NCI-H1930 (cell line): ENCODE measurements around the gene ATP6V0E2.

Source experiments
- DNase-seq, 2 experiments: peaks; one replicate each; lab custom pipeline; 2025; lab: John Stamatoyannopoulos, UW

ATP6V0E2 gene

GRCh38 chr7:149864023-149864422 is 9.7 kb upstream of the ATP6V0E2 start:
- no peak for DNase-seq

DNA sequence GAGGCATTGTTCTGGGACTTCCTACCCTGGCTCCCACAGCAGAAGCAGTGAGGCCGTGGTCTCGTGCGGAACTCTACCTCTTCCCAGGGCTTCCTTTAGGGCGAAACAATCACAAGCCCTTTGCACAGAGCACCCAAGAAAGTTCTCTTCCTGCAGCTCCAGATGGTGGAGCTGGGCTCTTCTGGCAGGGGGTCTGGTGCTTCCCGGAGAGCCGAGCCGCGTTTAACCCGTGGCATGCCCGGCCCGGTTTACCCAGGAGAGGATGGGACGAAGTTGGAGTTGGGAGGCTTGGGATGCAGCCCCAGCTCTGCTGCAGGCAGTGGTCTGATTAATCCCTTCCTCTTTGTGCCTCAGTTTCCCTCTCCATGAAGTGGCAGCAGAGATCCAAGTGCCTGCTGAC is 9.0 kb upstream of the ATP6V0E2 start:
- DNase-seq = no peak

DNA sequence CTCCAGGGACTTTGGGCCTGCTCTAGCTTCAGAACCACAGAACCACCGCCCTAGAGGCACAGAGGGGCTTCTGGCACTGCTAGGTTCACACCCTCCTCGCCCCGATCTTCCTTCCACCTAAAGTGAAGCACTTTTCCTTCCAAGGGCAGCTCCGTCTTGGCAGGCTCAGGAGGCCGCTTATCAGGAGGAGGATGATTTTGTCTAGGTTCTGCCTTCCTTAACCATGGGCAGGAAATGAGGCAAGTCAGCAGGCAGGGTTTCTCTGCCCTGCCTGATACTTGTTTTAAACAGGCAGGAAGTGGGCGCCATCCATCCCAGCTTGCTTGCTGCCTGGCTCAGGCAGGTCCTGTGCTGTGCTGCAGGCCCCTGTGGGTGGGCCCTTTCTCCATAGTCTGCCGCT is 8.3 kb upstream of the ATP6V0E2 start:
- no peak for DNase-seq

GRCh38 chr7:149866139-149866778 is 7.5 kb upstream of the ATP6V0E2 start:
- DNase-seq = no peak

DNA sequence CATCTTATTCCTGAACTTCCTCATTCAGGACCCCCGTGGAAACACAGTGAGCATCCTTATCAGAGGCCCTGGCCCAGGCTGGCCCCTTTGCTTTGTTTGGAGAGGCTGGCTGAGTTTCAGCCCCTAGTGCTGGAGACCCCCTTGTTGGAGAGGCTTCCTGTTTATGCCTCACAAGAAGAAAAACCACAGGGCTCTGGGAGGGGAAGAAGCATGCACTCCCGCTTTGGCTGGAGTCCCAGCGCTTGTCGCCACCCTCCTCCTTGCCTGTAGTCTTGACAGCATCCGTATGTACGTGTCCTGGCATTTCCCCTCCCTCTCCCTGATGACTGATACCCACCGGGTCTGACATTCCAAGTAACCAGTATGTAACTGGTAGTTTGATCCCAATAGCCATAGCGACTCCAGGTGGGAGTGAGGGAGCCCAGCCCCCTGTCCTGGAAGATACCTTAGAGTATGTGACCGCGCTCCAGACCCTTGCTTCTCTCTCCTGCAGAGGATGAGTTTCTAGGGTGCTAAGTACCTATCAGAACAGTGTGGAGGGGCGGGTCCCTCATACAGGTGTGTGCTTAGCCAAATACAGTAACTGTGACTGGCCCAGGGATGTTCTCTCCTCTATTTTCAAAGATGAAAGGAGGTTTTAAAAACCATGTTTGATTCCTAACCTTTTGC is 6.9 kb upstream of the ATP6V0E2 start:
- no peak for DNase-seq

- DNase-seq = no peak
These were observed 5.8 kb upstream of the ATP6V0E2 start for GRCh38 chr7:149867762-149868622.

- DNase-seq = no peak
These were observed 5.0 kb upstream of the ATP6V0E2 start for GRCh38 chr7:149868623-149869290.

DNA sequence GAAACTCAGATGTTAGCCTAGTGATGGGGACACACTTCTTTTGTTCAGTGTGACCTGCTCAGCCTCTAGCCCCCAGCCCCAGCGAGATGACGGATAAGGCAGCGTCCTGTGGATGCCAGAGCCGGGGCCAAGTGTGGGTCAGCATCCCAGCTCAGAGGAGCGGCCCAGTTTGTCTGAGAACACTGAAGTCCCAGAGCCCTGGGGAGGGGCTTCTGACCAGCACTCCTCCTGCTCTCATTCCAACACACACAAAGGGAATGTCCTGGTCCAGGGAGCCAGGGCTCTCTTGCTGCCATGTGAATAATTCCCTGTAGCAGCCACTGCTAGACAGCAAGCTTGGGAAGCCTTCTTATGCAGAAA is 4.5 kb upstream of the ATP6V0E2 start:
- DNase-seq = no peak

DNA sequence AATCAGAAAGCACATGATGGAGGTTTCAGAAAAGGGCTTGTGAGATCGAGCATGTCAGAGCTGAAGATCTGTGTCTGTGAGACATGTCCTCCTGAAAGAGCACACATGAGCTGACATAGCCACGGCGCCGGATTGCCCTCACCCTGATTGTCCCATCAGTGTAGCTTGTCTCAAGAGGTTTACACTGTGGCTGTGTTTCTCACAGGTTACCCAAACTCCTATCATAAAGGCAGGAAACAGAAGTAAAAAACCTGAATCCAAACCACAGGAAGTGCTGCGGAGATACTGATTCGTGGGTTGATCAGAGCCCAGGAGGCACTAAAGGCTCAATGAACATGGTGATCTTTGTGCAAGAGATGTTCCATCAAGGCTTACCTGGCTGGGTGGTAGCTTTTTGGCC is 3.9 kb upstream of the ATP6V0E2 start:
- no peak for DNase-seq

DNA sequence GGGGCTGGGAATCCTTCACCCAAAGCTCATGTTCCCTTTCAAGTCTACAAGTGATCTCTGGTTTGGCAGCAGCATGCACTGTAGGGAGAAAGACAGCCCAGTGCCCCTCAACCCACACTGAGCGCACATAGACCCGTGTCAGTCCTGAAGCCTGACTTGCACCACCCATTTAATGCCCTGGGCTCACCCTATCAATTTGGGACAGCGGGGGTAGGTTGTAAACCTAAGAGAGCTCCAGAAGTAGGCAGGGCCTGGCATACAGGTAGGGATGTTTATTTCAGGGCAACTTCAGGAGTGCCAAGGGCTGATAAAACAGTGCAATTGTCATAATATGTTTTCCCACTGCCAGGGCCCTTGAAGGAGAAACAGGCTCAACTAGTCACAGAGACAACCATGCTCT is 3.5 kb upstream of the ATP6V0E2 start:
- no peak for DNase-seq

GRCh38 chr7:149870701-149871483 is 2.9 kb upstream of the ATP6V0E2 start:
- no peak for DNase-seq

DNA sequence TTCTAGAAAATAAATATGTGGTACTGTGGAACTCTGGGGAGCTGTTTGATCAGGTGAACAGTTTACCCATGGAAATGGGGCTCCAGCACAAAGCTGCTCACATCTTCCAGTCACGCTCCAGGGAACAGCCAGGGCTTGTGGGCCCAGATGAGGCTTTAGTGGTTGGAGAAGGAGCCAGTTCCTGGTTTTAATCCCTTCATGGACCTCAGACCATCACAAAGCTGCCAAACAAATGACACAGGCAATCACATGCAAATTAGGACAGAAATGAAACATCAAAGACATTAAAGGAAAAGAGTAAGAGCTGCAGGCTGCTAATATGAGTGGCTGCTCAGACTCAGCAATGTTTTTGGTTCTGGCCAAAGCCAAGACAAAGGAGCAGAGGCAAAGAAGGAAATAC is 2.2 kb upstream of the ATP6V0E2 start:
- DNase-seq = no peak

DNA sequence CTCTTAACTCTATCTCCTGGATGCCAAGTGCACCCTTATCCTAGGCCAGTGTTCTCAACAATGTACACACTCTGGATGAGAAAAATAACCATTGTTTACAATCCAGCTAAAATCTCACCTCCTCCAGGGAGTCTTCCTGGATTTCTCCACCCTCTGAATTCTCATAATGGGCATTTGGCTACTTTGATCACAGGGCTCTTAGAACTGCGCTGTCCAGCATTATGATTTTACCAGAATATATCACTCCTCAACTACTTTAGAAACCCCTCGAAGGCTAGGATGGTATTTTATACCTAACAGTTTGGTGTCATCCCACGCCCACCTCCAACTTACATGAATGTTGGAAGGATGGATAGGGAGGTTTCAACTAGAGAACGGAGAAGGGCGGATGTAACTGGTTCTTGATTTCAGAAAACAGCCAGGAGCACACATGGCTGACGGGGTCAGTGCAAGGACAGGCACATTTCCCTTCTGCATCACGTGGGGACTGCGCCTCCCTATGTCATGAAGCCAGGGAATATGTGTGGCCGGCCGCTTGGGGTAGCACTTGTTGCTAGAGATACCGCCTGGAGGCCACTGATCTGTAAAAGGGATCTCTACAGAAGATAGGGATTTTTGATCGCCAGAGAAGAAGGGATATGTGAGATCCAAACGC is 1.2 kb upstream of the ATP6V0E2 start:
- peak; percentile 59 to 67 for DNase-seq

- DNase-seq = no peak
These were observed 338 bp downstream of the ATP6V0E2 start for GRCh38 chr7:149873970-149874643.

DNA sequence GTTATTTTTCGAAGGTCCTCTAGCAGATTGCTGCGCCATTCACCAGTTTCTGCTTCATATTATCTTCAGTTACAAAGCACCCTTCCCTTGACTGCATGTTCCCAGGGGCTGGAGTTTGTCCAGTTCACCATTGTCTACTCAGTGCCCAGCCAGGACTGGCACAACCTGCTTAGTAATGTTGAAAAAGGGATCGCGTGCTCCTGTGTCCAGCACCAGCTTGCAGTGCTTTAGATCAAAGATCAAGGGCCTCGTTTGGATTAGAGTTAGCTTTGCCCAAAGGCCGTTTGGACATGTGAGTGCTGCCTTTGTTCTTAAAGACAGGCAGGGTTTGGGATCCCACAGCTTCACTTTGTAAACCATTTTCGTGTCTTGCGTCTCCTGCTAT is 867 bp downstream of the ATP6V0E2 start:
- no peak for DNase-seq

GRCh38 chr7:149875396-149875795 is 1.6 kb downstream of the ATP6V0E2 start:
- no peak for DNase-seq

DNA sequence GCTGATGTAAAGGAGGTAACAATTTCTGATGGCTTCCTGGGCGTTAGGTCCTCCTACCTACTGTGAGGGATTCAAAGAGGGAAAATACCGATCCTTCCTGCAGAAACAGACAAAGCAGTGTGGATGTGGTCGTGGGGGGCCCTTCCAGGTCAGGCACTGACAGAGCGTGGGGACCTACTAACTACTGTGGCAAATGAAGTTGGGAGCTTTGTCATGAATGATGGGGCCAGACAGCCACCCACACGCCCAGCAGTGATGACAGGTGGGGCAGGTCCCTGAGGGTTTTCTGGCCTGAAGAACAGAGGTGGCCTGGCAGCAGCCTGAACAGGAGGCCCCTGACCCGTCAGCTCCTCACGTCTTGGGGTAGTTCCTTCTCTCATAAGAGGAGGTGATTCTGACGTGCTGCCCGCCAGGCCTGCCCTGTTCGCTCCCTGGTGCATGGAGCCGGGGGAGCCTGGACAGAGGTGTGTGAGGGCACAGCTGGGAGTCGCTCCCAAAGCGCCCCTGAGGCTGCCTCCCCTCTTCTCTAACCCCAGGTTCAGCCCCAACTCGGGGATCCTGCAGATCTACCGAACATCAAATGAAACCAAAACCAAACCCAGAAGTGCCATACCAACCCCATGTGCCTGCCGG is 4.2 kb downstream of the ATP6V0E2 start:
- no peak for DNase-seq

- no peak for DNase-seq
These were observed 4.8 kb downstream of the ATP6V0E2 start for GRCh38 chr7:149878523-149878921.

- DNase-seq = no peak
These were observed 5.5 kb downstream of the ATP6V0E2 start for GRCh38 chr7:149879271-149879743.
